GM23248 (cell line): ENCODE results near the gene KLC1. TPM values are rescaled to one million over a fixed set of nuclear protein-coding genes. Genes with fewer than 3 reads are reported as not detected.
A peak's percentile ranks its signal among the peaks of the same experiment; 100 is the strongest.

ENCODE experiments used
- DNase-seq: peaks from one replicate; pipeline ENCODE4 v3.0.0-alpha.2; 2015
- H2AFZ ChIP-seq: fragments of 200-600 bp; sonication (generic); 2 replicates; pipeline ENCODE4 v1.6.1; 2016; ENCODE audit warnings: antibody characterized with exemption
- H3F3A ChIP-seq: fragments of 200-600 bp; sonication (generic); 2 replicates; pipeline ENCODE4 v1.6.1; 2016; ENCODE audit warnings: mild to moderate bottlenecking, antibody characterized with exemption, mixed run types; ENCODE audit not compliant: insufficient read depth
- H3K27ac ChIP-seq: fragments of 200-600 bp; sonication (generic); 2 replicates; pipeline ENCODE4 v1.5.1; 2016; ENCODE audit warnings: mild to moderate bottlenecking
- H3K27me3 ChIP-seq: fragments of 200-600 bp; sonication (generic); replicated peaks from 2 replicates; pipeline ENCODE4 v1.6.1; 2016; ENCODE audit warnings: mild to moderate bottlenecking; ENCODE audit not compliant: insufficient read depth
- H3K36me3 ChIP-seq: fragments of 200-600 bp; sonication (generic); 2 replicates; pipeline ENCODE4 v1.6.1; 2016; ENCODE audit warnings: low read depth, mild to moderate bottlenecking
- H3K4me1 ChIP-seq: fragments of 200-600 bp; sonication (generic); 2 replicates; pipeline ENCODE4 v1.6.1; 2016; ENCODE audit warnings: mild to moderate bottlenecking; ENCODE audit not compliant: insufficient read depth
- H3K4me2 ChIP-seq: fragments of 200-600 bp; sonication (generic); one replicate; pipeline ENCODE4 v1.6.1; 2016; ENCODE audit warnings: mild to moderate bottlenecking; ENCODE audit not compliant: unreplicated experiment
- H3K4me3 ChIP-seq: fragments of 200-600 bp; sonication (generic); 2 replicates; pipeline ENCODE4 v1.5.1; 2016; ENCODE audit warnings: mild to moderate bottlenecking
- H3K79me2 ChIP-seq: fragments of 200-600 bp; sonication (generic); 2 replicates; pipeline ENCODE4 v1.6.1; 2016; ENCODE audit warnings: mild to moderate bottlenecking; ENCODE audit not compliant: insufficient read depth
- H3K9ac ChIP-seq: fragments of 200-600 bp; sonication (generic); 2 replicates; pipeline ENCODE4 v1.6.1; 2016; ENCODE audit warnings: mild to moderate bottlenecking
- H3K9me2 ChIP-seq: fragments of 200-600 bp; sonication (generic); 2 replicates; pipeline ENCODE4 v1.6.1; 2016; ENCODE audit warnings: mixed run types, mild to moderate bottlenecking, moderate library complexity; ENCODE audit not compliant: insufficient read depth
- H3K9me3 ChIP-seq: fragments of 200-600 bp; sonication (generic); one replicate; pipeline ENCODE4 v1.6.1; 2017; ENCODE audit warnings: low read depth
- H4K20me1 ChIP-seq: fragments of 200-600 bp; sonication (generic); 2 replicates; pipeline ENCODE4 v1.6.0; 2016; ENCODE audit not compliant: insufficient read depth
- EZH2 ChIP-seq: fragments of 200-600 bp; sonication (generic); IDR thresholded peaks from 2 replicates; pipeline ENCODE4 v1.6.1; 2018; ENCODE audit warnings: antibody characterized with exemption, mild to moderate bottlenecking; ENCODE audit not compliant: insufficient read depth, poor library complexity, severe bottlenecking
- EZH2phosphoT487 ChIP-seq: fragments of 200-600 bp; sonication (generic); IDR thresholded peaks from 2 replicates; pipeline ENCODE4 v1.6.1; 2018; ENCODE audit warnings: antibody characterized with exemption, moderate library complexity, mild to moderate bottlenecking, low read depth; ENCODE audit not compliant: insufficient read depth
- WGBS, 2 experiments: methylation state at CpG; one replicate each; pipeline ENCODE4 v1.1.6; 2015 to 2017; ENCODE audit warnings: low lambda C conversion rate in 2 of 2, low coverage in 1 of 2; ENCODE audit errors: missing lambda C conversion rate in 2 of 2; 5-methylcytosine and 5-hydroxymethylcytosine counted together
- in situ Hi-C: fragments of 300-500 bp; cut with MboI; formaldehyde crosslinking; loops from 2 replicates; pipeline ENCODE4 v1.15.0; 2020
- polyA plus RNA-seq: library from polyadenylated mRNA; unstranded; fragments of >200 nt; fragmentation: Nextera tagmentation; extraction: Ambion mirVana; gene quantifications from 2 replicates; pipeline ENCODE4 v1.2.1, GENCODE V29; 2016
- total RNA-seq: library from RNA; depleted of rRNA; stranded (reverse); fragments of >200 nt; shearing (Covaris generic); gene quantifications from 2 replicates; pipeline ENCODE4 v1.2.3, GENCODE V29; 2014

KLC1 gene
- total and polyA plus RNA-seq, 2 experiments from 2014 or later, result 184 to 410 TPM

GRCh38 chr14:103611215-103611614 lies 17.8 kb upstream of the KLC1 start:
- no peaks in the 10 kb centered on the region for H3K27me3 ChIP-seq
- H3K79me2 ChIP-seq, result no peaks in the 10 kb centered on the region
- no peaks in the 10 kb centered on the region for H3K9me2 ChIP-seq
- no peak for TF ChIP-seq EZH2phosphoT487
- no peak for TF ChIP-seq EZH2
- no peaks in the 10 kb centered on the region for H3K36me3 ChIP-seq
- no peak overlapping the region for H2AFZ ChIP-seq
- H3K27ac ChIP-seq, result no peak overlapping the region
- no peak overlapping the region for H3K4me2 ChIP-seq
- no peaks in the 10 kb centered on the region for H3K9me3 ChIP-seq
- DNase-seq, result no peak
- WGBS, 2 experiments, result 82 to 90% methylated on average over 2 of the region's 2 CpGs
- H4K20me1 ChIP-seq, result no peaks in the 10 kb centered on the region
- H3K4me3 ChIP-seq, result no peak overlapping the region
- no peak overlapping the region for H3K9ac ChIP-seq
- H3K4me1 ChIP-seq, result peaks cover 13% of the 10 kb centered on the region
- in situ Hi-C loops, result no loop called here
- H3F3A ChIP-seq, result peaks cover 4% of the 10 kb centered on the region; the same call in 1 of the 2 replicates

- no peaks in the 10 kb centered on the region for H3K9me2 ChIP-seq
- no peaks in the 10 kb centered on the region for H3F3A ChIP-seq
- no peaks in the 10 kb centered on the region for H3K79me2 ChIP-seq
- WGBS, 2 experiments, result 99 to 100% methylated on average over 4 of the region's 4 CpGs
- no peaks in the 10 kb centered on the region for H3K4me1 ChIP-seq
- H3K36me3 ChIP-seq, result no peaks in the 10 kb centered on the region
- in situ Hi-C loops, result no loop called here
- no peak for TF ChIP-seq EZH2phosphoT487
- TF ChIP-seq EZH2, result no peak
- H3K9ac ChIP-seq, result no peak overlapping the region
- no peak overlapping the region for H2AFZ ChIP-seq
- H3K4me2 ChIP-seq, result no peak overlapping the region
- DNase-seq, result no peak
- H3K27me3 ChIP-seq, result no peaks in the 10 kb centered on the region
- H3K4me3 ChIP-seq, result no peak overlapping the region
- no peaks in the 10 kb centered on the region for H3K9me3 ChIP-seq
- H4K20me1 ChIP-seq, result no peaks in the 10 kb centered on the region
- no peak overlapping the region for H3K27ac ChIP-seq
These were observed 15.5 kb upstream of the KLC1 start for GRCh38 chr14:103613517-103613916.

GRCh38 chr14:103616635-103617300 lies 12.2 kb upstream of the KLC1 start:
- 82 to 83% methylated on average over 17 of the region's 17 CpGs for WGBS, 2 experiments

GRCh38 chr14:103619057-103619456 lies 10.0 kb upstream of the KLC1 start:
- Histone ChIP-seq H3K9me3 (no peaks in the 10 kb centered on the region), H3K79me2 (no peaks in the 10 kb centered on the region), H3K9ac (no peak overlapping the region; the same call in 1 of the 2 replicates), H3K4me3 (no peak overlapping the region), H3K27ac (no peak overlapping the region), H3K9me2 (no peaks in the 10 kb centered on the region), H3K4me2 (no peak overlapping the region), H3K4me1 (peaks cover 8% of the 10 kb centered on the region), H2AFZ (no peak overlapping the region), H3F3A (no peaks in the 10 kb centered on the region), H3K27me3 (no peaks in the 10 kb centered on the region), H4K20me1 (no peaks in the 10 kb centered on the region), H3K36me3 (no peaks in the 10 kb centered on the region)
- peak; percentile 86 for DNase-seq
- in situ Hi-C loops, result no loop called here
- no peak for TF ChIP-seq EZH2phosphoT487
- no peak for TF ChIP-seq EZH2
- 38% methylated on average over 5 of the region's 5 CpGs for WGBS, 2 experiments

More at GRCh38 chr14:103616635-103617300, 12.2 kb upstream of the KLC1 start:
- Histone ChIP-seq H3F3A (no peaks in the 10 kb centered on the region), H3K4me3 (no peak overlapping the region), H3K9me3 (no peaks in the 10 kb centered on the region), H3K9ac (no peak overlapping the region), H3K4me2 (no peak overlapping the region), H3K9me2 (no peaks in the 10 kb centered on the region), H3K27ac (no peak overlapping the region), H2AFZ (no peak overlapping the region), H3K4me1 (peaks cover 8% of the 10 kb centered on the region; the same call in 1 of the 2 replicates), H3K27me3 (no peaks in the 10 kb centered on the region), H4K20me1 (no peaks in the 10 kb centered on the region), H3K79me2 (no peaks in the 10 kb centered on the region), H3K36me3 (no peaks in the 10 kb centered on the region)
- DNase-seq, result no peak
- TF ChIP-seq EZH2 (no peak), EZH2phosphoT487 (no peak)
- in situ Hi-C loops, result no loop called here
